C1 segment of cervical spinal cord (tissue), 14 donors: Measurements from ENCODE around the gene UBE2D3.

ENCODE experiments used
- DNase-seq, 14 donors: peaks; one replicate each; lab custom pipeline; 2025; lab: John Stamatoyannopoulos, UW

The UBE2D3 gene

DNA sequence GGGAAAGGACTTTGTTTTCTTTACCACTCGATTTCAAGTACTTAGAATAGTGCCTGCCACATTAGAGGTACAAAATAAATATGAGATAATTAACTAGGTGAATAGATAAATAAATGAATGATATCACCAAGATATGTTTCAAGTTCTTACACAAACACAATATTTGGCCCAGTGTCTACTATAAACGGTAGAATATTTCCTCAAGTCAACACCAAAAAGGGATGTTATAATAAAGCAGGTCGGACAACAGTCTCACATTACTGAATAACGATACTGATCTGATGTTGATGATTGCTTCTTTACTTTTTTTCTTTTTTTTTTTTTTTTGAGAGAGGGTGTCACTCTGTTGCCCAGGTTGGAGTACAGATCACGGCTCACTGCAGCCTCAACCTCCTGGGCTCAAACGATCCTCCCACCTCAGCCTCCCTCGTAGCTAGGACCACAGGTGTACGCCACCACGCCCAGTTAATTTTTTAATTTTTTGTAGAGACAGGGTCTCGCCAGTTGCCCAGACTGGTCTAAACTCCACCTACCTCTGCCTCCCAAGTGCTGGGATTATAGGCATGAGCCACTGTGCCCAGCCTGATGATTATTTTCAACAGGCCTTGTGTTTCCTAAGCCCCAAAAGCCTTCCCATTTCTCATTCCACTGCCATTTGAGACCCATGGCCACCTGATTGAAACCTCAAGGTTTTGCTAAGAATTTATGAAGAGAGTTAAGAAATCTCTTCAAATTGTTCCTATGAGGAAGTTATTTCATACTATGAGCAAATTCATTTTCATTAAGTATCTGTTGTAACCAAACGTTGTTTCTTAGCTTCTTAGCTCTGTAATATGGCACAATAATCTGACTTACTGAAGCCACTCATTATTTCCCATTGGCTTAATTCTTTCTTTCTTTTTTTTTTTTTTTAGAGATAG lies 68.8 kb downstream of the UBE2D3 start:
- DNase-seq = no peak

GRCh38 chr4:102757681-102758080 lies 69.7 kb downstream of the UBE2D3 start:
- DNase-seq = no peak

DNA sequence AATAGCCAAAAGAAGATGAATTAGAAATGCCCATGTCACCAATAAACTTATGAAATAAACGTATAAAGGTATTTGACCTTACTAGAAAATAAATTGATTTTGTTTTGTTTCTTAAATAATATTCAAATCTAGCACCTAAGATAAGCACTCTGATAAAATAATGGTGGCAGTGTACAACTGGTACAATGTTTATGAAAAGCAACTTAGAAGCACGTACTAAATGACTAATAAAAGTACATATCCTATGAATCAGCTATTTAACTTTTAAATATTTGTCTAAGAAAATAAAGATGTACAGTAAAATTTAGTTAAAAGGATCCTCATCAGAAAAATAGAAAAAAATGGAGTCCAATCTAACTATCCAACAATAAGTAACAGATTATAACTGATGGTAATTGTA lies 73.3 kb downstream of the UBE2D3 start:
- DNase-seq = no peak

DNA sequence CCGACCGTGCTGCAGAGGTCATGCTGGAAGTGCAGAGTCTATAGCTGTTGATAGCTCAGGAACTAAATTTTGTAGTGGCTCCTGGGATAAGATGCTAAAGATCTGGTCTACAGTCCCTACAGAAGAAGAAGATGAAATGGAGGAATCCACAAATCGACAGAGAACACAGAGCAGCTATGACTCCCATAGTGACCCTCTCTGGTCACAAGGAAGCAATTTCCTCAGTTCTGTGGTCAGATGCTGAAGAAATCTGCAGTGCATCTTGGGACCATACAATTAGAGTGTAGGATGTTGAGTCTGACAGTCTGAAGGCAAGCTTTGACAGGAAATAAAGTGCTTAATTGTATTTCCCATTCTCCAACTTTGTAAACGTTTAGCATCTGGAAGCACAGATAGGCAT lies 75.4 kb downstream of the UBE2D3 start:
- no peak for DNase-seq
